Measurements from ENCODE around the gene SH3PXD2A. TPM values are rescaled to one million over a fixed set of nuclear protein-coding genes. Genes with fewer than 3 reads are reported as not detected.
A peak's percentile ranks its signal among the peaks of the same experiment; 100 is the strongest.
"Not testable (repeated sequence)": the region's sequence is repeated elsewhere in the genome, so short reads cannot be mapped to it uniquely, and the experiment has no call there.

SH3PXD2A gene
- total RNA-seq, 1 experiment from 2014 or later: 5.4 TPM

DNA sequence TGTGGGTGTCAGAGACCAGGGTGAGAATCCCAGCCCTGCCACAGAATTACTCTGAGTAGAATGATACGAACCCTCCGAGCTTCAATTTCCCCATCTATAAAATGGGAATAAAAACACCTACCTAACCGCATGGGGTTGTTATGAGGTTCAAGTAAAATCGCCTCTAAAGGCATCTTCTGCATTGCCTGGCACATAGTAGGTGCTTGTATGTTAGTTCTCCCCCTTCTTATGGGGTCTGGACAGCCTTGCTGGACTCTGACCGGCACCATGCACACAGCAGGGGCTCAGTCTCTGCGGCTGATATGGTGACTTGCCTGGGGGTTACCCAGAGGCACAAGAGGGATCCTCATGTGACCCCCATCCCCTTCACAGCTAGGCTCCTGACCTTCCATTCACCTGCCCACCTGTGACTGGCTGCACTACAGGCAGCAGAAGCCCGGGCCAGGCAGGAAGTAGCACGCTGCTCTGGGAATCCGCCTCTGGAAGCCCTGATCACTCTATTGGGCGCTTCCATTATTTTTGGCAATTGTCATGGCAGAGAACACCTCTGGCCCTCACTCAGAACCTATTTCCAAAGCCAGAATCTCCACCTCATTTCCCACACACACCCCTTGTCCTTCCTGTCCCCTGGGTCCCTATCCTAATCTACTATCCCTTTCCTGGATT is 6.0 kb downstream of the SH3PXD2A start:
- peak overlapping the region; percentile 77 for H3K27ac ChIP-seq
- H3K4me3 ChIP-seq: peak overlapping the region; percentile 12
- H3K9me3 ChIP-seq (replicated peaks): no peaks in the 10 kb centered on the region
- H3K27me3 ChIP-seq: no peaks in the 10 kb centered on the region
- H3K4me1 ChIP-seq: peaks cover 17% of the 10 kb centered on the region
- no peak for DNase-seq
- H3K36me3 ChIP-seq: no peaks in the 10 kb centered on the region

DNA sequence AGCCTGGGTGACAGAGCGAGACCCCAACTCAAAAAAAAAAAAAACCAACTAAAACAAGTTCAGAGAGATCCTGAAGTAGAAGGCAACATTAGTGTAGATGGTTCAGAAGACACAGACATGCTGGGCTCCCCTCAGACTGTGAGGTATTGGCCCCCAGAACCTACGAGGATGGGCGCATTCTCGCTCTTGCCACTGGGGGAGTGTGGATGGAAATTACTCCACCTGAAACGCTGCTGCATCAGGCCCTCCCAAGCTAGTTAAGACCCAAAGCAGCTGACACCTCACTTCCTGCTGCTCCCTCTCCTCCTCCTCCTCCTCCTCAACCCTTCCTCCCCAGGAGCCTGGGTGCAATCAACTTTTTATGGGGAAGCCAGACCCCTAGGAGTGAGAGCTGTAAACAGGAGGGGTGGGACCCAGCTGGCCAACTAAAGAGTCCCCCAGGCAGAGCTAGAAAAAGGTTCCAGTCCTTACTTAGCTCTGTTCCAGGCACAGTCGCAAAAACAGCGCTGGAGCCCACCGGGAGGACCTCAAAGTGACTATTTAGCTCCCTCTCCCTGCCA is 7.4 kb downstream of the SH3PXD2A start:
- no peak for DNase-seq
- H3K27me3 ChIP-seq: no peaks in the 10 kb centered on the region
- no peak overlapping the region for H3K4me3 ChIP-seq
- no peak overlapping the region for H3K27ac ChIP-seq
- H3K9me3 ChIP-seq (replicated peaks): no peaks in the 10 kb centered on the region
- H3K36me3 ChIP-seq: no peaks in the 10 kb centered on the region
- peaks cover 17% of the 10 kb centered on the region for H3K4me1 ChIP-seq

DNA sequence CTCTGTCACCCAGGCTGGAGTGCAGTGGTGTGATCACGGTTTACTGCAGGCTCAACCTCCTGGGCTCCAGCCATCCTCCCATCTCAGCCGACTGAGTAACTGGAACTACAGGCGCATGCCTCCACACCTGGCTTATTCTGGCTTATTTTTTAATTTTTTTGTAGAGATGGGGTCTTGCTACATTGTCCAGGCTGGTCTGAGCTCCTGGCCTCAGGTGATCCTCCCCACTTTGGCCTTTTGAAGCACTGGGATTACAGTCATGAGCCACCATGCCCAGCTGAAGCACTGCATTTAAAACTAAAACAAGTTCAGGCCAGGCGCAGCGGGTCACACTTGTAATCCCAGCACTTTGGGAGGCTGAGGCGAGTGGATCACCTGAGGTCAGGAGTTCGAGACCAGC is 8.0 kb downstream of the SH3PXD2A start:
- H3K4me1 ChIP-seq: peaks cover 17% of the 10 kb centered on the region
- no peak overlapping the region for H3K27ac ChIP-seq
- DNase-seq: no peak
- H3K9me3 ChIP-seq (replicated peaks): no peaks in the 10 kb centered on the region
- H3K27me3 ChIP-seq: no peaks in the 10 kb centered on the region
- no peaks in the 10 kb centered on the region for H3K36me3 ChIP-seq
- H3K4me3 ChIP-seq: no peak overlapping the region

DNA sequence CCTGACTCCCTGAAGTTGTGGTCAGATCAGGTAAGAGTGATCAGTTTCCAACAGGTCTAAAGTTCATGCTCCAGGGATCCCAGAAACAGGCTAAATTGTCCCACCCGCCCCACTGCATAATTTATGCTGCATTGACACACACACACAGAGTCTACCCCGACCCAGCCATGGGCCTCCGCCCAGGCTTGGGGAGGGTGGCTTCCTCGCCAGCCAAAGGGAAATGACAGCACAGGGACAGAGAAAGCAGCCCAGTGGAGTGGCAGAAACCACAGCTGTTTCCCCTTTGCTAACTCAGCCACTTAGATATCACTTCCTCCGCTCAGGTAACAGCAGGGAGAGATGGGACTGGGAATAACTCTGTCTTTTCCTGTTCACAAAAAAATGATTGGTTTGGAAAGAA is 9.4 kb downstream of the SH3PXD2A start:
- Histone ChIP-seq H3K4me1 (peaks cover 24% of the 10 kb centered on the region), H3K9me3 (replicated peaks) (no peaks in the 10 kb centered on the region), H3K36me3 (no peaks in the 10 kb centered on the region), H3K27ac (no peak overlapping the region), H3K27me3 (no peaks in the 10 kb centered on the region), H3K4me3 (no peak overlapping the region)
- no peak for DNase-seq

DNA sequence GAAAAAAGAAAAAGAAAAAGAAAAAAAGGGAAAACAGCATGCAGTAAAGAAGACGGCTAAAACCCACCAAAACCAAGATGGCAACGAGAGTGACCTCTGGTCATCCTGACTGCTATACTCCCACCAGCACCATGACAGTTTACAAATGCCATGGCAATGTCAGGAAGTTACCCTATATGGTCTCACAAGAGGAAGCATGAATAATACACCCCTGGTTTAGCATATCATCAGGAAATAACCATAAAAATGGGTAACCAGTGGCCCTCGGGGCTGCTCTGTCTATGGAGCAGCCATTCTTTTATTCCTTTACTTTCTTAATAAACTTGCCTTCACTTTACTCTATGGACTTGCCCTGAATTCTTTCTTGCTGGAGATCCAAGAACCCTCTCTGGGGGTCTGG is 10.0 kb downstream of the SH3PXD2A start:
- DNase-seq; H3K9me3 ChIP-seq (replicated peaks); H3K27me3 ChIP-seq; H3K36me3 ChIP-seq; H3K4me3 ChIP-seq; H3K27ac ChIP-seq: not testable (repeated sequence)
- peaks cover 23% of the 10 kb centered on the region for H3K4me1 ChIP-seq

DNA sequence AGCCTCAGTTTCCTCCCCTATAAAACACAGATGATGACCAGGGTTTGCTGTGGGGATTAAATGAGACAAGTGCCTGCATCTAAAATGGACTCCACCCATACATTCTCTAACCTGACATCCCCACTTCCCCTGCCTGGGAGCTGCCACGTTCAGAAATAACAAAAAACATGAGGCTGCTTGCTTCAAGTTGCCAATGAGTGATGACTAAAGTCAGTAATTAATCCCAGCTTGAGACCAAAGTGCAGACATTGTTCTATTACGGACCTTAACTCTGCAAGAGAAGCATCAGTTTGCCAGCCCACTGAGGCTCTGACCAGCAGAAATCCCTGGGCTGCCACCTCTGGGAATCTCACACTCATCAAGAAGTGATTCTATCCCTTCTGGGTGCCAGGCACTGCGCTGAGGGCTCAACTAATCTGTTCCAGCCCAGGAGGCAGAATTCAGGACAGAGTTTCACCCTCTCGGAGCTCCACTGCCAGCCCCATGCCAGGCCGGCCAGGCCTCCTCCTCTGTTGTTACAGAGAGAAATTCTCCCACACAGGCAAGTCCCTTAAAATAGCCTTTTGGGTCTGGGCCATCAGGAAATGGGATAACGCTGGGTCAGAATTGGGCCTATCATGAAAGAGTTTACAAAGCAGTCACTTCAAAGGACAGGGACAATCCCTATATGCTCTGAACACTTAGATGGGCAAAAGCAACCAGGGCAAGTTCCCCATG is 11.4 kb downstream of the SH3PXD2A start:
- no peak overlapping the region for H3K4me3 ChIP-seq
- peaks cover 16% of the 10 kb centered on the region for H3K4me1 ChIP-seq
- DNase-seq: no peak
- no peaks in the 10 kb centered on the region for H3K36me3 ChIP-seq
- H3K27me3 ChIP-seq: no peaks in the 10 kb centered on the region
- no peaks in the 10 kb centered on the region for H3K9me3 ChIP-seq (replicated peaks)
- H3K27ac ChIP-seq: no peak overlapping the region

DNA sequence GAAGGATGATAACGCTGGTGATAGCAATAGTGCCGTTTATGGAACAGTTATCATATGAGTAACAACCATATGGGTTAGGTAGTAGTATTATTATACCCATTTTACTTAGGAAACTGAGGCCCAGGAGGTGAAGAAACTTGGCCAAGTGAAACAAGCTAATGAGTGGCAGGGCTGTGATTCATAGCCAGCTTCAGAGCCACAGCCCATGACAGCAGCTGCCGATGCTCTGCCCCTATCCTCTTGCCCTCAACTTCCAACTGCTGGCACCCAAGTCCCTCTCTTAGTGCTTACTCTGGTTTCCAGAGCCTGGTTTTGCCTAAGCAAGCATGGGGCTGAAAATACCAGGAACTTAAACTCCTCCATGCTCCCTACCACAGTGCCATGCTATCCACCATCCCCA is 12.3 kb downstream of the SH3PXD2A start:
- H3K27ac ChIP-seq: no peak overlapping the region
- no peaks in the 10 kb centered on the region for H3K9me3 ChIP-seq (replicated peaks)
- no peak for DNase-seq
- H3K4me3 ChIP-seq: no peak overlapping the region
- peaks cover 24% of the 10 kb centered on the region for H3K4me1 ChIP-seq
- H3K36me3 ChIP-seq: no peaks in the 10 kb centered on the region
- H3K27me3 ChIP-seq: no peaks in the 10 kb centered on the region

DNA sequence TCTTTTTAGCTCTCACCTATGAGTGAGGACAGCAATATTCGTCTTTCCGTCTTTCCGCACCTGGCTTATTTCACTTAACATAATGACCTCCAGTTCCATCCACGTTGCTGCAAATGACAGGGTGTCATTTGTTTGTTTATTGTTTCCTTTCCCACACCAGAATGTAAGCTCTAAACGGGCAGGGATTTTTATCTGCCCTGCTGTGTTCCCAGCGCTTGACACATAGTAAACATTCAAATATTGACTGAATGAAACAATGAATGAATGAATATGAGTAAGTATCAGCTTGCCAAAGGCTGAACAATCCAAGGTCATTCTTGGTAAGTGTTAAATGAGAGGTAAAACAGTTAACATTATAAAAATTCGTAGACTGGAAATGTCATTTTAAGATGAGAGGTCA is 12.8 kb downstream of the SH3PXD2A start:
- H3K4me3 ChIP-seq: no peak overlapping the region
- H3K36me3 ChIP-seq: no peaks in the 10 kb centered on the region
- H3K27ac ChIP-seq: no peak overlapping the region
- no peaks in the 10 kb centered on the region for H3K27me3 ChIP-seq
- no peaks in the 10 kb centered on the region for H3K9me3 ChIP-seq (replicated peaks)
- peaks cover 24% of the 10 kb centered on the region for H3K4me1 ChIP-seq
- no peak for DNase-seq

DNA sequence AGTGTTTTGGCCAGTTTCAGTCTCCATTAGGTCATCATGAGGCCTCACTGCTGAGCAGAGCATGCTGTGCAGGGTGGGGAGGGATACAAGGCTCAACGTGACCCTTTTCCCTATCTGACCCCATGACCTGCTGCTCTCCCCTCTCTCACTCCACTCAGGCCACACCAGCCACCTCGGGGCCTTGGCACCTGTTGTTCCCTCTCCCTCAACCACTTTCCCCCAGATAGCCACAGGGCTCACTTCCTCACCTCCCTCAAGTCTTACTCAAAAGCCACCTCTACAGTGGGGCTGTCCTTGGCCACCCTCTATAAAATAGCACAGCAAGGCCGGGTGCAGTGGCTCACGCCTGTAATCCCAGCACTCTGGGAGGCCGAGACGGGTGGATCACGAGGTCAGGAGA is 13.9 kb downstream of the SH3PXD2A start:
- H3K9me3 ChIP-seq (replicated peaks): no peaks in the 10 kb centered on the region
- H3K27ac ChIP-seq: peak overlapping the region; percentile 97
- DNase-seq: no peak
- H3K4me1 ChIP-seq: peaks cover 24% of the 10 kb centered on the region
- no peaks in the 10 kb centered on the region for H3K36me3 ChIP-seq
- H3K4me3 ChIP-seq: no peak overlapping the region
- H3K27me3 ChIP-seq: no peaks in the 10 kb centered on the region

DNA sequence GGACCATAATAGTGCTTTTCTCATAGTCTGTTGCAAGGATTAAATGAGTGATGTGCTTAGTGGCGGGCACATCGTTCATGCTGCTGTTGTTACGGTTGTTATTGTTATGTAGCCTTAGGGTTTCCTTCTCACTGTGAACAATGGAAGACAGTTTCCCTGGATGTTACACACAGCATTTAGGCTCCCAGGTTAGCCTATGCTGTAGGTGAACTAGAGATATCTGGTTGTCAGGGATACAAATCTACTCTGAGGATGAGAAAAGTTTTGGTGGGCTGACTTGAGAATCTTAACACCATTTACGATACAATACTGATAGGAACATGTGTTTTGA is 14.7 kb downstream of the SH3PXD2A start:
- Histone ChIP-seq H3K27me3 (no peaks in the 10 kb centered on the region), H3K27ac (peak overlapping the region; percentile 97), H3K9me3 (replicated peaks) (no peaks in the 10 kb centered on the region), H3K4me1 (peaks cover 24% of the 10 kb centered on the region), H3K4me3 (peak overlapping the region; percentile 45), H3K36me3 (no peaks in the 10 kb centered on the region)
- DNase-seq: no peak

DNA sequence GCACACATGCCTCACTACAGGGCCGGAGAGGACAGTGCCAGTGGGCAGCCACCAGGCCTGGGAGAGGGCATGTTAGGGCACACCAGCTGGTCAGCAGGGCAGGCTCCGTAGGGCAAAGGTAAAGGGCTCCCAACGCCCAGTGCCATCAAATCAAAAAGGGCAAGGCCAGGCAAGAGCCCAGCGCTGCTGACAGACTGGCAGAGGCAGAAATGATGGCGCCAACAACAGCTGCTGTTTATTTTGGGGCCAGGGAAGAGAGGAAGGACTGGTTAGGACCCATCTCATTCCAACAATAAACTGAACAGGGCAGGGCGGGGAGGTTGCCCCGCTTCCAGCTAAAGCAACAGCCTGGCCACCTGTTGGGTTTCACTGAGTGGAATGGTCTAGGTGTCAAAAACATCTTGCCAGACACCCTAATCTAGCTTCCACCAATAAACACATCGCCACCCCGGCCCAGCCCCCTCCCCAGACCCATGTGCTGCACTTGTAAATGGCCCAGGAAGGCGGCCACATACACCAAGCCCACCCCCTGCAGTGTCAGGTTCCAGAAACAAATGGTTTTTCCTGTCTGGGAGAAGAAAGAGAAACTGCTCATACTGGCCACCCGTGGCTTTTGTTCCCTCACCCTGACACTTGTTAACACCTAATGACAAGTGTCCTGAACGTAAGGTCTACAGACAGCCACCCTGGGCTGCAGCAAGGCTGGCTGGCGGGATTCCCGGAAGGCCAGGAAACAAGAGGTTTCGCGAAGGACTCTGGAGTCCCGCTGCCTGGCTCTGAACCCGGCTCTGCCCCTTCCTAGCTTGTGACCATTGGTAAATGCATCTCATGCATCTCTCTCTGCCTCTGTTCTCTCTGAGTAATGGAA is 15.3 kb downstream of the SH3PXD2A start:
- peak overlapping the region; percentile 45 for H3K4me3 ChIP-seq
- no peaks in the 10 kb centered on the region for H3K36me3 ChIP-seq
- peaks cover 27% of the 10 kb centered on the region for H3K4me1 ChIP-seq
- H3K9me3 ChIP-seq (replicated peaks): no peaks in the 10 kb centered on the region
- peak; percentile 90 to 92 for DNase-seq
- H3K27ac ChIP-seq: peak overlapping the region; percentile 97
- no peaks in the 10 kb centered on the region for H3K27me3 ChIP-seq

DNA sequence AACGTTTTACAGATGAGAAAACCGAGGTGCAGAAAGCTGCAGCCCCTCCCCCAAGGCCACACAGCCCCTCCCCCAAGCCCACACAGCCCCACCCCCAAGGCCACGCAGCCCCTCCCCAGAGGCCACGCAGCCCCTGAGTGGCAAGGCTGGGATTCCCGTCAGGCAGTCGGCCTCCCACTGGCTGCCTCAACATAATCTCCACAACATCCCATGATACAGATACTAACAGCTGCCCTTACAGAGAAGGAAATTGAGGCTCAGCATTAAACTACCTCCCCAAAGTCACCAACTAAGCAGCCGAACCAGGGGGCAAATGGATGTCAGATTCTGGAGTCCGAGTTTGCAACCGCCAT is 15.9 kb downstream of the SH3PXD2A start:
- no peaks in the 10 kb centered on the region for H3K9me3 ChIP-seq (replicated peaks)
- H3K4me1 ChIP-seq: peaks cover 33% of the 10 kb centered on the region
- no peaks in the 10 kb centered on the region for H3K27me3 ChIP-seq
- H3K4me3 ChIP-seq: peak overlapping the region; percentile 45
- H3K27ac ChIP-seq: peak overlapping the region; percentile 97
- H3K36me3 ChIP-seq: no peaks in the 10 kb centered on the region
- peak; percentile 77 to 82 for DNase-seq

DNA sequence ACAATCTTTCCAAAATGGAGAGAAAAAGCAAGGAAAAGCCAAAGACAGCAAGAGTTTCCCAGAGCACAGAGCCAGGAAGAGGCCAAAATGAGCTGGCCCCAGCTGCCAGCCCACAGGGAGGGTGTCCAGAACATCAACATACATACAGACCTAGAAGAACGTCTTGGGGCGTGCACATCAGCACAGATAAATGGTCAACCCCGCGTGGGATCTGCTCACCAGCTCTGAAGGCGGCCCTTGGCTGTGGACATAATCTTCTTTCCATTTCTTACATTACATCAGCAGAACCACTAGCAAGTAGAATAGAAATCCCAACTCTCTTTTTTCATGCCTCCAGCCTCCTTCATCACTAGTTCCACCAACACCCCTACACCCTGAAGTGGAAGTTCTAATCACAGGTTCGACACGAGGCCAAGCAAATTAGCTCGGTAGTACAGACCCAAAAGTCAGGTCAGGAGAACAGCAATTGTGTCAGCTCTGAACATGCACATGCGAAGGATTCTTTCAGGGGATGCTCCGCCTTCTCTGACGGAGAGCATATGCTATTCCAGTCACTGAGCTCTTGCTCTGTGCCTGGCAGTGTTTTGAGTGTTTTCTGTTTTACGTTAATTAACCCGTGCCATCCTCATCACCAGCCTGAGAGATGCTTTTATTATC is 16.4 kb downstream of the SH3PXD2A start:
- Histone ChIP-seq H3K9me3 (replicated peaks) (no peaks in the 10 kb centered on the region), H3K4me3 (peak overlapping the region; percentile 17), H3K4me1 (peaks cover 37% of the 10 kb centered on the region), H3K27me3 (no peaks in the 10 kb centered on the region), H3K27ac (peak overlapping the region; percentile 97; the same call in 1 of the 2 replicates), H3K36me3 (no peaks in the 10 kb centered on the region)
- DNase-seq: peak in 1 of 2 experiments; percentile 50

DNA sequence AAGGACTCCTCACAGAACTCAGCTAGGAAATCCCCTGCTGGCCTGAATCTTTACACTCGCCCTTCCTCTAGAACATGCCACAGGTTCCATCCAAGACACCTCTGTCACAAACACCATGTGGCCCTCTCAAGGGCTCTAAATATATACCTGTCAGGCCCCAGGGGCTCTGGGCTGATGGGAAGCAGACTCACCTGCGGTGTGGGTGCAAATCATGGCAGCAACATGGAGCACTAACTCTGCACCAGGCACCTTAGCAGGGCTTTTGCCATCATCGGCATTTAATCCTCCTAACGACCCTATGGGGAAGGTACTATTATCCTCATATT is 17.3 kb downstream of the SH3PXD2A start:
- H3K27ac ChIP-seq: no peak overlapping the region
- no peak for DNase-seq
- H3K36me3 ChIP-seq: no peaks in the 10 kb centered on the region
- H3K9me3 ChIP-seq (replicated peaks): peaks cover under 1% of the 10 kb centered on the region; the same call in 1 of the 2 replicates
- no peak overlapping the region for H3K4me3 ChIP-seq
- no peaks in the 10 kb centered on the region for H3K27me3 ChIP-seq
- peaks cover 37% of the 10 kb centered on the region for H3K4me1 ChIP-seq
